GM18870 (cell line): ENCODE results near the gene KLF14.
"Not testable (repeated sequence)": the region's sequence is repeated elsewhere in the genome, so short reads cannot be mapped to it uniquely, and the experiment has no call there.

Source experiments
- ATAC-seq: cut with Tn5 transposase; IDR thresholded peaks from one replicate; pipeline ENCODE4 v1.9.1; 2021; ENCODE audit warnings: moderate library complexity; ENCODE audit not compliant: unreplicated experiment

Gene KLF14

DNA sequence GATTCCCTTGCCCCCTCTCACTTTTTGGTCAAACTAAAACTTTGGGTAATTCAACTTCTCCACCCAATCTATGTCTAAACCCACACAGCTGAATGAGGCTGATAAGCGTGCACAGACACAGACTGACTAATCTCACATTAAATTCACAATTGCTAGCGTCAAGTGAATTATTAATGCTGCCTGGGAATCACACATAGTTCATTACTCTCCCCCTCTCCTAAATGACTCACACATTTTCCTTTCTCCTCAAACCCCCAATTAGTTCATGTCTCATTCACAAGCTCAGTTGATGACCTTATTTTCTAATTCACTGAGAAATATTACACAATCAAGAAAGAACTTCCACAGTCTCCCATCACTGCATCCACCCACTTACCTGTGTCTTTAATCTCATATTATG lies 14.5 kb downstream of the KLF14 start:
- no peak for ATAC-seq

DNA sequence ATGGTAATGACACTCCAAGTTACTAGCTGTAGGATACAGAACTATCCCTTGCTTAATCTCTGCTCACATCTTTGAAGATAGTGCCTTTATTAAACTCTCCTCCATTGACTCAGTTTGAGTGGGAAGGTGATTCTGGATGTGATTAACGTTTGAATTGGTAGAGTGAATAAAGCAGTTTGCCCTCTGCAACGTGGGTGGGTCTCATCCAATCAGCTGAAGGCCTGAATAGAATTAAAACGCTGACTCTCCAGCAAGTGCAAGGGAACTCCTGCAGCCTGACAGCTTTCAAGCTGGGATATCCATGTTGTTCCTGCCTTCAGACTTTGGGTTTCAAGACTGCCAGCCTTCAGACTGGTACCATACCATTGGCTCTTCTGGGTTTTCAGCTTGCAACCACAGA lies 21.6 kb downstream of the KLF14 start:
- ATAC-seq: no peak

DNA sequence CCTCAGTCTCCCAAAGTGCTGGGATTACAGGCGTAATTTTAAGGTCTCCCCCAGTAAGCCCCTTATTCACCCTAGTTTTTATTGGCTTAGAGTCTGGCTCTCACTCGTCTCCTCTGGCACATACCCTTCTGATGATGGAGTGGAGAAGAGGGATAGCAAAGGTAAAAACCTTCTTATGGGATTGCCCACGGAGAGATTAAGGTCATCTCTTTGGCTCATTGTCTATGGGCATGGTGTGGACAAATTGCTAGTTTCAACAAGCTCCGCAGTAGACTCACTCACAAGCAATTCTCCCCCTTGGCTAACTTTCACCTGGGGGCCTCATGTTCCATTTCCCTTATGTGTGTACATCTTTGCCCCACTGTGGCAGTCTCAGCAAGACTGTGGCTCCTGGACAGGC lies 25.2 kb downstream of the KLF14 start:
- ATAC-seq: no peak

DNA sequence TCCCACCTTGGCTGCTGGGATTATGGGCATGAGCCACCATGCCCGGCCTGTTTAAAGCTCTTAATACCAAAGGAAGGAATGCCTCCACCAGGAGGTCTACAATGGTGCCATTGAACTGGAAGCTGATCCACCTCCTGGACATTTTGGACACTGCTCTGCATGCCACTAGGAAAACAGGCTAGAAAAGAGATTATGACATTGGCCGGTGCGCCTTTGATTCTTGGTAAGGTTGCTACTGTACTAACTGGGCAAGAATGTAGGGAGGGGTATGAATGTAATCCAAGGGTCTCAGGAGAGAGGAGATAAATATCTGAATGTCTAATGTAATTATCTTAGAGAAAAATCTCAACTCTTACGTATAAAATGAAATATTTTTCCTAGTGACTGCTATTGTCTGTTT lies 26.0 kb downstream of the KLF14 start:
- ATAC-seq: no peak

DNA sequence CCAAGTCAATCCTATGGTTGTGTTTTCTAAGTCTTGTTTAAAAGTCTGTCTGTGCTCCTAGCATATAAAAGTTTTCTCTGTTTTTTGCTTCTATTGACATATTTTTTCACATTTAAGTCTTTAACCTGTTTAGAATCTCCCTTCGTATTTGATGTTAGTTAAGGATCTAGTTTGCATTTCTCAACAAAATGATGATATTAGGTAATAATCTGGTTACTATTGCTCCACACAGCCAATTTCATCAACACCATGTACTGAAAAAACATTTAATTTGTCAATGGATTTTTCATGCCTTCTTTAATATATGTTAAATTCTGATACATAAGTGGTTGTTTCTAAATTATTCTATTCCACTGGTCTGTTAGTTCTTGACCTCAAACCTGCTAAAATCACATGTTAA lies 30.2 kb downstream of the KLF14 start:
- no peak for ATAC-seq

DNA sequence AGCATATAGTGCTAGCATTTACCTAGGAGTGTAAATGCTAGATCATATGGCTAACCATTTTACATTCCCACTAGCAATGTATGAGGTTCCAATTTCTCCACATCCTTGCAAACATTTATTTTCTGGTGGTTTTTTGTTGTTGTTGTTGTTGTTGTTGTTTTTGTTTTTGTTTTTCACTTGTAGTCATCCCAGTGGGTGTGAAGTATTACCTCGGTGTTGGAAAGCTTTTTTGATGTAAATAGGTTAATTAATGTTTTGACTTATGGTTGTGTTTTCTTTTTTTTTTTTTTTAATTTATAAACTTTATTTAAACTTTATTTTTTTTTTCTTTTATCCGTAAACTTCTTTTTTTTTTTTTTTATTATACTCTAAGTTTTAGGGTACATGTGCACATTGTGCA lies 32.4 kb downstream of the KLF14 start:
- ATAC-seq: no peak

DNA sequence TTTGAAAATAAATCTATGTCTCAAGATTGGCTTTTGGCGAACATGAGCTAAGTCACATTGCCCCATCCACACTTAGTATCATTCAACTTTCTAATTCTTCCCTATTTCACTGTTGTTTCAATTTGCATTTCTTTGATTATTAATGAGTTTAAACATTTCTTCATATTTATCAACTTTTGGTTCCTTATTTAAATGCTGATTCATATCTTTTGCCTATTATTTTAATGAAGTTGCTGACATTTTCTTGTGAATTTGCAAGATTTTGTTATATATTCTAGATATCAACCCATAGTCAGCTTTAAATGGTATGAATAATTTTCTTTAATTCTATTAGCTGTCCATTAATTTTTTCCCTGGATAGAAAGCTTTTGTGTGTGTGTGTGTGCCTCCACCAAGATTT lies 33.2 kb downstream of the KLF14 start:
- no peak for ATAC-seq

DNA sequence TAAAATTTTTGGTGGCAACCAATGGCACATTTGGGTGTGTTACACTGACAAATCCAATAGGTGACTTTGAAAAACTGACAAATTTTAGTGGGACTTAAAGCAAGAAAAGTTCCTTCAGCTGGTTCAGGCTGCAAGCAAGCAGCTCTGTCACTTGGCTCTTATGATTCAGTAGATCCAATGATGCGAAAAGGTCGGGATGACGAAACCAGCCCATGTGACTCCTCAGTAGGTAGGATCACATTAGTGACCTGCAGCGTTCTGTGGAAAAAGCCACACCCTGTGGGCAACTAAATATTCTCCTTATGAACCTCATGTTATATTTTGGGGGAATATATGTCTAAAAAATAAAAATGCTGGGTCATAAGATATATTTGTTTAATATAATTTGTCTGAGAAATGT lies 34.3 kb downstream of the KLF14 start:
- no peak for ATAC-seq

DNA sequence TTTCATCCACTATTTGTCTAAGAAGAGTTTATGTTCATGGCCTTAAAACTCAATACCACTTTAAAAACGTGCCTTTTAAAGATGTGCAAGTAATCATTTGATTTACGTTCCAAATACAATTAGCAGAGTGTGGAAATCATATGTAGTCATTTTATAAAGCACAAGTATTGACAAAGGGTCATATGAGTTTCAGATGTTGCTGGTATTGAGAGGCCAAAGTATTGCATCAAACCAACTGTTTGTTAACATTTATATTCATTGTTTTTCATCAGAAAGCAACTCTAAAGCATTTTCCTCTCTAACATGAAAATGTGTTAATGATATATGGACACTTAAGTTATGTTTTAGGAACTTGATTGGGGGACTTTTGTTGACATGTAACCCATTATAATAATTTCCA lies 36.2 kb downstream of the KLF14 start:
- ATAC-seq: no peak

DNA sequence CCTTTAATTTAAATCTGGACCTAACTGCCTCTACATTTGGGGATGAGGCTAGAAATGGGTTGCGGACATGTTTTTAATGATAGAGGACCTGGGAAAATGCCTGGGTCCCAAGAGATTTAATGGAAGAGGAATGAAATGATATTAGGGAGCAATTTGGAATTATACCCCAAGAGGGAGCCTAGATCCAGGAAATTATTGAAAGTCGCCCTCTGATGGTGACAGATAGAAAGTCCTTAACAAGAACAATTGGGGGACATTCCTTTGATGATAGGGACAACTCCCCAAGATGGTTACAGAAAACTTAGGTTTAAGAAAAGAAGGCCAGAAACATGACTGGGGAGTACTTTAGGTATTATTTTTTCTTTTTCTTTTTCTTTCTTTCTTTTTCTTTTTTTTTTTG lies 38.2 kb downstream of the KLF14 start:
- ATAC-seq: no peak

DNA sequence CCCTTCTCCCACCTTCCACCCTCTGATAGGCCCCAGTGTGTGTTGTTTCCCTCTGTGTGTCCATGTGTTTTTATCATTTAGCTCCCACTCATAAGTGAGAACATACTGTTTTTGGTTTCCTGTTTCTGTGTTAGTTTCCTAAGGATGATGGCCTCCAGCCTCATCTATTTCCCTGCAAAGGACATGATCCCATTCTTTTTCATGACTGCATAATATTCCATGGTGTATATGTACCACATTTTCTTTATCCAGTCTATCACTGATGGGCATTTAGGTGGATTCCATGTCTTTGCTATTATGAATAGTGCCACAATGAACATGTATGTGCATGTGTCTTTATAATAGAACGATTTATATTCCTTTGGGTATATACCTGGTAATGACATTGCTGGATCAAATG lies 41.6 kb downstream of the KLF14 start:
- ATAC-seq: not testable (repeated sequence)

DNA sequence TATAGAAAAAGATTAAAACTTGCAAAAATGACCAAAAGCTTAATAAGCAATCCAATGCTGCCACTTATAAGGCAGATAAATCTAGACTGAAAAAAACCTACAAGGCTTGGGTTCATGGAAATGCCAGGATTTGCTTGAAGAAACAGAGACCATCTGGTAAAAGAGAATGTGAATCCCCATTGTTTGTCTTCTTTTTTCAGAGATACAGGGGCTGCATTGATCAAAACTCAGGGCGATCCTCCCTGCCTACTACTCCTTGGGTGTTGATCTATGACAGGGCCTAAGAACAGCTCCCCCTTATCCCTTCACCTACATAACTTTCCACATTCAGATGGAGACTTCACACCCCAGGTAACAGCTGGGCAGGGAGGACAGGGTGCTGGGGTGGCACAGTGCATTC lies 44.3 kb downstream of the KLF14 start:
- ATAC-seq: no peak

DNA sequence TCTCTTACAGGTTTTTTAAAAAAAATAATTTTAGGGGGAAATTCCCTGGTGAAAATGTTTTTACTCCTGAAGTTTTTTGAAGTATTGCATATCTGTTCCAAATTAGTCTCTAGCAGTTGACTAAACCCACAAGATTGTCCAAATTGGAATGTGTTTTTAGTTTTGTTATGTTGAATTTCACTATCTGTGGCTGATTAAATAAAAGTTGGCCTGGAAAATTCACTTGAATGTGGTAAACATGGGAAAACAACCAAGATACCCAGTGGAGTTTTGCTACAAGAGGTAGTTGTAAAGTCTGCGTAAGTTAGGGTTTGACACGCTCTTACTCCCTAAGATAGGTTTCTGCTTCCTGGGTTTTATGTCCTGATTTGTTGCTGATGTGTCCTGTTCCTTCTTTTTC lies 51.0 kb downstream of the KLF14 start:
- no peak for ATAC-seq
